ENCODE measurements around the gene GLS. TPM values are rescaled to one million over a fixed set of nuclear protein-coding genes. Genes with fewer than 3 reads are reported as not detected.
A peak's percentile ranks its signal among the peaks of the same experiment; 100 is the strongest.

Gene GLS
- total RNA-seq, 3 donors from 2014 or later (not counting 1 experiment from before 2014, with no cell fraction given), result 279 to 322 (median 285) TPM

DNA sequence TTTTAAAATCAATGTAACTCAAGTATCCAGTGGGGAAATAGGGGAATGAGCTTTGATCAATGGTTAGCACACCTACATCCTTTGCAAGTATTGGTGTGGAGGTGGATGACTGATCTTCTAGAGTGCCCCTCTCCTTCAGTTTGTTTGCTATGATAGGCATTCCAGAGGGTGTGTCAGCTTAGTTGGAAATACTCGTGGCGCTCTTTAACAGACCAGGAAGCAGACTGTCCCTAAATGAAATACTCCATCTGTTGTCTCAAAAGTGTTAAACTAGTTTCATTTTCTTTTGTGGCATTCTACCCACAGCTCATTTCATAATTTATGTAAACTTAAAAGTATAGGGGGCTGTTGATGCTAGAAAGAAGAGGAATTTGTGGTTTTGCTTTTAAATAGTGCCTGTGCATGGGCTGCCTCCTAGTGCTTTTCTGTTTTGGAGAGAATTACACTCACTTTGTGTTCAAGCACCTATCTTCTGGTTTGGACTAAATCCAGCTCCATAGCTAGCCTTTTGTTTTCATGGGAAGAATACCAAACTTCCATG is 67.2 kb downstream of the GLS start:
- DNase-seq (peak in 1 of 2 donors; percentile 67), ATAC-seq (peak; percentile 77 to 88 (median 81))
- Mint-ChIP-seq H3K4me3 (peak overlapping the region; percentile 32), H3K27ac (no peak overlapping the region), H3K36me3 (no peaks in the 10 kb centered on the region), H3K9me3 (no peaks in the 10 kb centered on the region), H3K27me3 (ENCODE audit: low read depth in 2 of 2) (no peaks in the 10 kb centered on the region), H3K4me1 (no peaks in the 10 kb centered on the region)
- Histone ChIP-seq H3K36me3 (ENCODE audit: control insufficient read depth, insufficient read depth, low read length) (no peaks in the 10 kb centered on the region), H3K9me3 (ENCODE audit: control insufficient read depth, insufficient read depth, low read length) (no peaks in the 10 kb centered on the region), H3K4me3 (ENCODE audit: low read length) (no peak overlapping the region), H3K27ac (ENCODE audit: low read length) (peak overlapping the region; percentile 54), H3K27me3 (ENCODE audit: control insufficient read depth, insufficient read depth, low read length) (no peaks in the 10 kb centered on the region), H3K4me1 (ENCODE audit: control insufficient read depth, insufficient read depth, low read length) (peaks cover 3% of the 10 kb centered on the region)
- intact Hi-C loops (cut with micrococcal nuclease), result loop anchor here (1.0 kb wide), 1 partner anchor 97 kb away; no protein-coding TSS in a partner anchor
- whole genome bisulfite sequencing (ENCODE audit: insufficient coverage), result 15% methylated on average over 2 of the region's 2 CpGs
- peak; percentile 10 for TF ChIP-seq CTCF (IDR thresholded peaks at IDR 0.05)

- Histone ChIP-seq H3K4me3 (ENCODE audit: low read length) (no peak overlapping the region), H3K27ac (ENCODE audit: low read length) (no peak overlapping the region), H3K4me1 (ENCODE audit: control insufficient read depth, insufficient read depth, low read length) (peaks cover 3% of the 10 kb centered on the region), H3K9me3 (ENCODE audit: control insufficient read depth, insufficient read depth, low read length) (no peaks in the 10 kb centered on the region), H3K36me3 (ENCODE audit: control insufficient read depth, insufficient read depth, low read length) (no peaks in the 10 kb centered on the region), H3K27me3 (ENCODE audit: control insufficient read depth, insufficient read depth, low read length) (no peaks in the 10 kb centered on the region)
- no peaks in the 10 kb centered on the region for H3K4me1 Mint-ChIP-seq
- no peaks in the 10 kb centered on the region for H3K9me3 Mint-ChIP-seq
- 98% methylated on average over 2 of the region's 2 CpGs for WGBS (ENCODE audit: insufficient coverage)
- no peaks in the 10 kb centered on the region for H3K36me3 Mint-ChIP-seq
- no peaks in the 10 kb centered on the region for H3K27me3 Mint-ChIP-seq (ENCODE audit: low read depth in 2 of 2)
- H3K4me3 Mint-ChIP-seq, result no peak overlapping the region
- TF ChIP-seq CTCF (IDR thresholded peaks at IDR 0.05), result no peak
- intact Hi-C loops (cut with micrococcal nuclease), result loop anchor here (1.0 kb wide), 1 partner anchor 98 kb away; no protein-coding TSS in a partner anchor
- DNase-seq, result no peak
- no peak overlapping the region for H3K27ac Mint-ChIP-seq
- ATAC-seq, result no peak
These were observed 68.0 kb downstream of the GLS start for GRCh38 chr2:190948671-190949070.

- intact Hi-C loops (cut with micrococcal nuclease), result no loop called here
- Mint-ChIP-seq H3K4me1 (peaks cover under 1% of the 10 kb centered on the region in 2 donors), H3K4me3 (no peak overlapping the region), H3K9me3 (no peaks in the 10 kb centered on the region), H3K27me3 (ENCODE audit: low read depth in 2 of 2) (no peaks in the 10 kb centered on the region), H3K36me3 (no peaks in the 10 kb centered on the region), H3K27ac (no peak overlapping the region)
- Histone ChIP-seq H3K9me3 (ENCODE audit: control insufficient read depth, insufficient read depth, low read length) (no peaks in the 10 kb centered on the region), H3K4me1 (ENCODE audit: control insufficient read depth, insufficient read depth, low read length) (peaks cover 3% of the 10 kb centered on the region), H3K36me3 (ENCODE audit: control insufficient read depth, insufficient read depth, low read length) (no peaks in the 10 kb centered on the region), H3K27ac (ENCODE audit: low read length) (no peak overlapping the region), H3K27me3 (ENCODE audit: control insufficient read depth, insufficient read depth, low read length) (no peaks in the 10 kb centered on the region), H3K4me3 (ENCODE audit: low read length) (no peak overlapping the region)
- DNase-seq (no peak), ATAC-seq (no peak)
- TF ChIP-seq CTCF (IDR thresholded peaks at IDR 0.05), result no peak
- WGBS (ENCODE audit: insufficient coverage), result 90% methylated on average over 3 of the region's 3 CpGs
These were observed 70.0 kb downstream of the GLS start for GRCh38 chr2:190950566-190950991.

DNA sequence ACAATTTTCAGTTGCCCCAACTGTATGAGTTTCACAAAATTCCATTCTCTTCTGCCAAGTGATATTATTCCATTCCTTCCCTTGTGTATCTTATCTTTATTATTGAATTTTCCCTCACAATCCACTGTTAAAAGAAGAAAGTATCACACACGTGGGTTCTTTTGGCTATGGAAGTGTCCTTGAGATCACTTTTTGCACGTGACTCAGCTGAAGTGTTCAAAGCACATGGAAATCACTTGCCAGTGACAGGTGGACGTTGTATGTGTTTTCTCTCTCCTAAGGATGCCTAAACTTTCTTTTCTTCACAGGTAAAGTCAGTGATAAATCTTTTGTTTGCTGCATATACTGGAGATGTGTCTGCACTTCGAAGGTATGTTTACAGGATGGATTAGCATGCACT is 72.6 kb downstream of the GLS start:
- no peaks in the 10 kb centered on the region for H3K27me3 Mint-ChIP-seq (ENCODE audit: low read depth in 2 of 2)
- no peak for ATAC-seq
- no peaks in the 10 kb centered on the region for H3K9me3 ChIP-seq (ENCODE audit: control insufficient read depth, insufficient read depth, low read length)
- no peak for TF ChIP-seq CTCF (IDR thresholded peaks at IDR 0.05)
- H3K9me3 Mint-ChIP-seq, result no peaks in the 10 kb centered on the region
- H3K4me1 ChIP-seq (ENCODE audit: control insufficient read depth, insufficient read depth, low read length), result peaks cover 3% of the 10 kb centered on the region
- peaks cover 7 to 16% of the 10 kb centered on the region in 2 donors for H3K4me1 Mint-ChIP-seq
- no peaks in the 10 kb centered on the region for H3K36me3 ChIP-seq (ENCODE audit: control insufficient read depth, insufficient read depth, low read length)
- 96% methylated on average over 4 of the region's 4 CpGs for WGBS (ENCODE audit: insufficient coverage)
- H3K27ac Mint-ChIP-seq, result no peak overlapping the region
- DNase-seq, result no peak
- no peak overlapping the region for H3K27ac ChIP-seq (ENCODE audit: low read length)
- H3K27me3 ChIP-seq (ENCODE audit: control insufficient read depth, insufficient read depth, low read length), result no peaks in the 10 kb centered on the region
- H3K36me3 Mint-ChIP-seq, result no peaks in the 10 kb centered on the region
- intact Hi-C loops (cut with micrococcal nuclease), result no loop called here
- H3K4me3 Mint-ChIP-seq, result no peak overlapping the region
- no peak overlapping the region for H3K4me3 ChIP-seq (ENCODE audit: low read length)
